Urothelium cell line (cell line): ENCODE measurements around the gene CIAO3.

ENCODE experiments used
- DNase-seq: peaks from one replicate; pipeline ENCODE4 v3.0.0; 2011; ENCODE audit warnings: low spot score, mixed read lengths
- FAIRE-seq: peaks from 2 replicates; lab custom pipeline; 2011; peaks lifted over from hg19 to GRCh38; lab: Jason Lieb, UNC

The CIAO3 gene

DNA sequence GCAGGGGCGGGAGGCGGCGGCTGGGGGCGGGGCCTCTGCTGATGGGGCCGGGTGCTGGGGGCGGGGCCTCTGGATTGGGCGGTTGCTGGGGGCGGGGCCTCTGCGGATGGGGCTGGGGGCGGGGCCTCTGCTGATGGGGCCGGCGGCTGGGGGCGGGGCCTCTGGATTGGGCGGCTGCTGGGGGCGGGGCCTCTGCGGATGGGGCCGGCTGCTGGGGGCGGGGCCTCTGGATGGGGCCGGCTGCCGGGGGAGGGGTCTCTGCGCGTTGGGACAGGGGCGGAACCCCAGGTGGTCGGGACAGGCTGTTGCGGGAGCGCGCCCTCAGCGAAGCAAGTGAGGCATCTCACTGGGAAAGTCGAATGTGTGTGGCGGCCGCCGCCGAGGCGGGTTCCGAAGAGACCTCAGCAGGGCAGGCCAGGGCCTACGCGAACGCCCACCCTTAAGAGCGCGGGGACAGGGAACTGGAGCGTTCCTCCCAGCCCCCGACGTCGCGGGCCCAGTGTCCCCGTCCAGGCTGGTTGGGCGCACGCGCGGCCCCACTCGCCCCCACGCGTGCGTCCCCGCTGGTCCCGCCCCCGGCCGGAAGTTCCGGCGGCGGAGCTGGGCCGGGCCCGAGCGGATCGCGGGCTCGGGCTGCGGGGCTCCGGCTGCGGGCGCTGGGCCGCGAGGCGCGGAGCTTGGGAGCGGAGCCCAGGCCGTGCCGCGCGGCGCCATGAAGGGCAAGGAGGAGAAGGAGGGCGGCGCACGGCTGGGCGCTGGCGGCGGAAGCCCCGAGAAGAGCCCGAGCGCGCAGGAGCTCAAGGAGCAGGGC lies 60.8 kb downstream of the CIAO3 start, which contains the start of gene STUB1:
TSS of gene STUB1 (plus strand) at position 597 of the 811 bp plus-strand sequence. CDS start at position 713, 116 bp downstream.
- DNase-seq, result peak; percentile 85
- FAIRE-seq, result peak; percentile 46
